HL-60/S4 treated with retinoic acid at 250 ng/mL for 4 days and 3 days (cell line): ENCODE results near the gene BAG5.

ENCODE experiments used
- in situ Hi-C: fragments of 300-500 bp; cut with MboI; formaldehyde crosslinking; loops from 2 replicates; pipeline ENCODE4 v1.7.0; 2022; ENCODE audit warnings: low sequenced_read_pairs

Gene BAG5

DNA sequence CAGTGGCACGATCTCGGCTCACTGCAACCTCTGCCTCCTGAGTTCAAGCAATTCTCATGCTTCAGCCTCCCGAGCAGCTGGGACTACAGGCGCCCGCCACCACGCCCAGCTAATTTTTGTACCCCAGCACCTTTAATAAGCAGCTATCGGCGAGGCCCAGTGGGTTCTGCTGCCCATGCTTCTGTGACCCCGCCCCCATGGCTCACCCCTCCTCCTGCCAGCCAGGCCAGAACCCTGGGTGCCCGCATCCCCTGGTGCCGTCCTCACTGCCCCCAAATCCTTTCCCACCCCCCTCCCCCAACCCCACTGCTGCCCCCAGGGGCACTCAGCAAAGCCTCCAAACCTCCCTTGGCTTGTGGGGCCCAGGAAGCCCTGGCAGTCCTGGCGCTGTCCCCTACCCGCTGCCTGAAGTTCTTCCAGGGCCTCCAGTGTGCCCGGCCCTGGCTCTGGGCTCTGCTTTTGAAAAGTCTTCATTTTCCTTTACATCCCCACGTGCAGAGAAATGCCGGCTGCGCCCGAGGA, 14.5 kb downstream of the BAG5 start:
- in situ Hi-C loops = no loop called here

DNA sequence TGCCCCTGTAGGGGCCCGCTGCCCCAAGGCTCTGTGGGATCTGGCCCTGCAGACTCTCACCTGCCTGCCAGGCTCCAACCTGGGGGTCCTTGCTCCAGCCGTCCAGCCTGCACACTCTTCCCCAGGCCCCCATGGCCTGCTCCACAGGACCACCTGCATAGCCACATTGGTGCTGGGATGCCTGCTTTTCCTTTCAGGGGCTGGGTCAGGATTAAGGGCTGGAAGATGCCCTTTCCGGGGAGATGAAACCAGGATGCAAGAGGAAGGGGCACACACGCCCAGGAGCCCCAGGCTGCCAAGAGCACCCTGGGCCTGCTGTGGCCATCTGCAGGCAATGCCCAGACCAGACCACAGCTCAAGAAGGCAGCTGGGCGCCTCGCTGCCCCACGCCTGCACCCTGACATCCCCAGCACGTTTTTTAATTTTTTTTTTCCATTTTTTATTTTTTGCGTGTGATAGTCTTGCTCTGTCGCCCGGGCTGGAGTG, 15.0 kb downstream of the BAG5 start:
- in situ Hi-C loops = no loop called here

- in situ Hi-C loops = no loop called here
These were observed 15.6 kb downstream of the BAG5 start for GRCh38 chr14:103546652-103547454.

- in situ Hi-C loops = no loop called here
These were observed 16.4 kb downstream of the BAG5 start for GRCh38 chr14:103545915-103546651.

DNA sequence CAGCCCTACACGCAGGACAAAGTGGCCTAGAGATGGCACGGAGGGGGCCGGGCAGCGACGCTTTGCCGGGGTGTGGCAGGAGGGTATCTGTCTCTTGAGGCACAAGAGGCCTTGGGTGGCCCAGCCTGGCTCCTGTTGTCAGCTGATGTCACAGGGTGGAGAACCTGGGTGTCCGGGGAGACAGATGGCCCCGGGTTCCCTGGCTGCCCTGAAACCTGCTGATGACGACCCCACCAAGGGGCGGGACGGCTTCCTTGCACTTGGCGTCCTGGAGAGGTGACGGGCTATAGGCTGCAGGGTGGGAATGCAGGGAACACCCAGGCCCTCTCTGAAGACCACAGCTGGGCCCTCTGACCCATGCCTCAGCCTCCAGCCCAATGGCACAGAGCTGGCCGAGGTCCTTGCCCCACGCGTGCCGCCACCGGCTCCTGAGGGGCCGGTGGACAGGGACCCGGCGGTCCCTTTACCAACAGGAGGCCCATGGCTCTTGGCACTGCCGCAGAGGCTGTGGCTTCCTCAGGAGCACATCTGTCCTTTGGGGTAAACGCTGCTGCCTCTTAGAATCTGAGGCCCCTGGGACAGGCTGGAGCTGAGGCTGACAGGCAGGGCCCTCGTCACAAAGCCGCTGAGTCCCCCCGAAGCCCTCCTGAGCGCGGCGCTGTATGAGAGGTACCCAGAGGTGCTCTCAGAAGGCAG, 17.1 kb downstream of the BAG5 start:
- in situ Hi-C loops = no loop called here

- in situ Hi-C loops = no loop called here
These were observed 17.9 kb downstream of the BAG5 start for GRCh38 chr14:103544388-103545218.

DNA sequence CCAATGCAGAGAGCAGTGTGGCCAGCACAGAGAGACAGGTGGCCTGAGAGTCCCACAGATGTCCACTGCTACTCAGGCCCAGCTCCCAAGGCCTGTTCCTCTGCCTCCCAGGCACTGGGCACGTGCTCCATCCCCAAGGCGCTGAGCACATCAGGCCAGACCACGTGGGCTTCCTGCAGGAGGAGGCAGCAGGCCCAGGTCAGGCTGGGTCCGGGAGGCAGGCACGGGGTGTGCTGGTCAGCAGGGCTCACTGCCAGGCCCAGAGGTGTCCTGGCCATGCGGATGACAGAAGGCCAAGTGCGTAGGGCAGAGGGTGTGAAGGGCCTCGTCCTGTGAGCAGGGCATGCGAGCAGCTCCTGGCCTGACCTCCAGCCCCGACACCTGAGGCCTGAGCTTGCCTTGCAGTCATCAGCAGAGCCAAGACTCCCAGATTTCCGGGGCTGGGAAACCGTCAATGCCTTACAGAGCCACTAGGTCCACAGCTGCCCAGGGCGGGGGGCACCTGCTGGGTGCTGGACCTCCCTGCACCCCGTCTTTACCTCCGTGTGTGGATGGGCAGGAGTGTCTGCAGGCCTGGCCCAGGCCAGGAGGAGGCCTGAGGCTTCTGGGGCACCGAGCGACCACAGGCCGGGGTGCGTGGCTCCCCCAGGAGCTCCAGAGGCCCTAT, 18.6 kb downstream of the BAG5 start:
- in situ Hi-C loops = no loop called here

GRCh38 chr14:103543140-103543539, 19.3 kb downstream of the BAG5 start:
- in situ Hi-C loops = no loop called here

GRCh38 chr14:103542605-103543088, 19.8 kb downstream of the BAG5 start:
- in situ Hi-C loops = no loop called here

GRCh38 chr14:103541709-103542604, 20.5 kb downstream of the BAG5 start:
- in situ Hi-C loops = no loop called here

- in situ Hi-C loops = no loop called here
These were observed 21.4 kb downstream of the BAG5 start for GRCh38 chr14:103540821-103541708.

GRCh38 chr14:103539056-103539825, 23.2 kb downstream of the BAG5 start:
- in situ Hi-C loops = no loop called here

- in situ Hi-C loops = no loop called here
These were observed 24.0 kb downstream of the BAG5 start for GRCh38 chr14:103538291-103539055.

DNA sequence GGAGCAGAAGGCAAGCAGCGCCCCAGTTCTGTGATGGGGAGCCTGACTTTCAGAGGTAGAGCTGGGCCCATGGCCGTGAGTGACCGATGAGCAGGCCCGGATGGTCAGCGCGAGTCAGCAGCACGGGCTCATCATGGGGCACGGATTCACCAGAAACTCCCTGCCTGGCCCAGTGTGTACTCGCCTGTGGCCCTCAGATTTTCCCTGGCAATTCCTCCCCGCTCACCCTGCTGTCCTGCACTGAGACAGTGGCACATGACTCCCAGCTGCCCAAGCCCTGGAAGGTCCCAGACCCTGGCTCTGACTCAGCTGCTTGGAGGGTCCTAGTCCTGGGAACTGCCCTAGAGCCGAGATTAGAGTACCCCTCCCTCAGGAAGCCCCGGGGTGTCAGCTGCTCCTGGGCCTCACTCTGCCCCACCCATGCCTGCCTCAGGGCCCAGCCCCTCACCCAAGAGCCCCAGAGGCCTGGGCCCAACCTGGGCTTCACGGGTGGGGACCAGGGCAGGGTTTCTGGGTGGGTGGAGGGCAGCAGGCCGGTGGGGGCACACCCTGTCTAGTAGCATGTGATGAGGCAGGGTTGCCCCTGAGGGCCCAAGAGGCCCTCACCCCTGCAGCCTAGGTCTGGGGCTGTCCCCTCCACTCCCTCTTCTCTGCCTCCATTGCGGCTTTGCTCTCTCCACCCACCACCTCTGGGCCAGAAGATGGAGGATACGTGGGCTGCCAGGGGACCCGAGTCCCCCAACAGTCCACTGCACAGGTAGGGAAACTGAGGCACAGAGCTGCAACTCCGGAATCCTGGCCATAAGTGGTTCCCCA, 25.1 kb downstream of the BAG5 start:
- in situ Hi-C loops = no loop called here

DNA sequence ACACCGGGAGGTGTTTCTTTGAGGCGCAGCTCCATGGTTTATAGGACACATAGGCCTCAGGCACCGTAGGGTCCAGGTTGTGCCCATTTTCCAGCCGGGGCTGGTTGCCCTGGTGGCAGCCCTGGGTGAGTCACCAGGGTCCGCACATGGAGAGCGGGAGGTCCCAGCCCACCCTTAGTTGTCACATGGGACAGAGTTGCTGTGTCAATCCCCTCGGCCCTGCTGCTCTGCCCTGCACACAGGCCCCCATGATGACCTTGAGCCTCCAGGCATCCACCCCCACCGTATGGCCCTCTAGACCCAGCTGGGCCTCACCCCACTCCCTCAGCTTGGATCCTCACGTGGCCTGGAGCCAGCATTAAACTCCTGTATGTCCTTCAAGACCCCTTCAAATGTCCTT, 25.8 kb downstream of the BAG5 start:
- in situ Hi-C loops = no loop called here
